ENCODE results near the gene MIPOL1.
A peak's percentile ranks its signal among the peaks of the same experiment; 100 is the strongest.

MIPOL1 gene

GRCh38 chr14:37237735-37238200 is 40.0 kb downstream of the MIPOL1 start:
- Histone ChIP-seq H2BK15ac (replicated peaks; ENCODE audit: low read depth) (no peak overlapping the region), H3K36me3 (ENCODE audit: control insufficient read depth, insufficient read depth, low read length) (no peaks in the 10 kb centered on the region), H3K4ac (ENCODE audit: low read depth, low read length) (no peak overlapping the region), H3K9ac (ENCODE audit: low read length) (no peak overlapping the region), H3K27ac (ENCODE audit: low read depth, low read length) (no peak overlapping the region), H3K23ac (ENCODE audit: low read length) (no peak overlapping the region), H4K5ac (ENCODE audit: low read length) (no peak overlapping the region), H3K79me2 (ENCODE audit: control insufficient read depth, insufficient read depth, low read length) (no peaks in the 10 kb centered on the region), H3K56ac (ENCODE audit: low read length) (no peak overlapping the region), H4K8ac (ENCODE audit: low read depth, low read length) (no peak overlapping the region), H3K4me3 (ENCODE audit: low read length) (no peak overlapping the region), H3K18ac (ENCODE audit: low read length) (no peak overlapping the region), H3K79me1 (ENCODE audit: low read length) (no peaks in the 10 kb centered on the region), H2AK5ac (ENCODE audit: low read length) (no peak overlapping the region), H3K4me2 (ENCODE audit: low read length) (no peak overlapping the region), H2BK5ac (ENCODE audit: low read length) (no peak overlapping the region), H3K4me1 (ENCODE audit: control insufficient read depth, low read depth, low read length) (no peaks in the 10 kb centered on the region), H3K27me3 (ENCODE audit: insufficient read depth, low read length, poor library complexity) (no peaks in the 10 kb centered on the region), H2BK120ac (ENCODE audit: low read depth, low read length) (no peak overlapping the region)
- DNase-seq = no peak
- WGBS (ENCODE audit: extremely low coverage, insufficient coverage, low lambda C conversion rate) = no CpG with 5 or more reads among the region's 5 CpGs

- DNase-seq = no peak
- Histone ChIP-seq H3K4ac (ENCODE audit: low read depth, low read length) (no peak overlapping the region), H3K79me1 (ENCODE audit: low read length) (no peaks in the 10 kb centered on the region), H2AK5ac (ENCODE audit: low read length) (no peak overlapping the region), H3K27me3 (ENCODE audit: insufficient read depth, low read length, poor library complexity) (no peaks in the 10 kb centered on the region), H3K79me2 (ENCODE audit: control insufficient read depth, insufficient read depth, low read length) (no peaks in the 10 kb centered on the region), H3K4me2 (ENCODE audit: low read length) (no peak overlapping the region), H3K56ac (ENCODE audit: low read length) (no peak overlapping the region), H3K27ac (ENCODE audit: low read depth, low read length) (no peak overlapping the region), H2BK120ac (ENCODE audit: low read depth, low read length) (no peak overlapping the region), H3K18ac (ENCODE audit: low read length) (no peak overlapping the region), H3K9ac (ENCODE audit: low read length) (no peak overlapping the region), H3K36me3 (ENCODE audit: control insufficient read depth, insufficient read depth, low read length) (no peaks in the 10 kb centered on the region), H4K5ac (ENCODE audit: low read length) (no peak overlapping the region), H3K4me1 (ENCODE audit: control insufficient read depth, low read depth, low read length) (no peaks in the 10 kb centered on the region), H2BK15ac (replicated peaks; ENCODE audit: low read depth) (no peak overlapping the region), H2BK5ac (ENCODE audit: low read length) (no peak overlapping the region), H3K23ac (ENCODE audit: low read length) (no peak overlapping the region), H4K8ac (ENCODE audit: low read depth, low read length) (no peak overlapping the region), H3K4me3 (ENCODE audit: low read length) (no peak overlapping the region)
- no CpG with 5 or more reads among the region's 4 CpGs for WGBS (ENCODE audit: extremely low coverage, insufficient coverage, low lambda C conversion rate)
Measured at GRCh38 chr14:37241198-37241597, 43.5 kb downstream of the MIPOL1 start.

- H3K4me1 ChIP-seq (ENCODE audit: control insufficient read depth, low read depth, low read length) = no peaks in the 10 kb centered on the region
- no peak overlapping the region for H2BK15ac ChIP-seq (replicated peaks; ENCODE audit: low read depth)
- H3K79me1 ChIP-seq (ENCODE audit: low read length) = no peaks in the 10 kb centered on the region
- no peak overlapping the region for H4K8ac ChIP-seq (ENCODE audit: low read depth, low read length)
- H3K36me3 ChIP-seq (ENCODE audit: control insufficient read depth, insufficient read depth, low read length) = no peaks in the 10 kb centered on the region
- no peak overlapping the region for H3K4me2 ChIP-seq (ENCODE audit: low read length)
- DNase-seq = peak; percentile 46
- no peak overlapping the region for H3K56ac ChIP-seq (ENCODE audit: low read length)
- H2BK120ac ChIP-seq (ENCODE audit: low read depth, low read length) = no peak overlapping the region
- H3K27me3 ChIP-seq (ENCODE audit: insufficient read depth, low read length, poor library complexity) = no peaks in the 10 kb centered on the region
- H3K27ac ChIP-seq (ENCODE audit: low read depth, low read length) = no peak overlapping the region
- no peak overlapping the region for H2AK5ac ChIP-seq (ENCODE audit: low read length)
- H2BK5ac ChIP-seq (ENCODE audit: low read length) = no peak overlapping the region
- H3K4ac ChIP-seq (ENCODE audit: low read depth, low read length) = no peak overlapping the region
- no peaks in the 10 kb centered on the region for H3K79me2 ChIP-seq (ENCODE audit: control insufficient read depth, insufficient read depth, low read length)
- no peak overlapping the region for H4K5ac ChIP-seq (ENCODE audit: low read length)
- H3K9ac ChIP-seq (ENCODE audit: low read length) = no peak overlapping the region
- no peak overlapping the region for H3K23ac ChIP-seq (ENCODE audit: low read length)
- H3K4me3 ChIP-seq (ENCODE audit: low read length) = no peak overlapping the region
- no peak overlapping the region for H3K18ac ChIP-seq (ENCODE audit: low read length)
Measured at GRCh38 chr14:37246427-37246829, 48.7 kb downstream of the MIPOL1 start.

GRCh38 chr14:37247791-37248461 is 50.2 kb downstream of the MIPOL1 start:
- Histone ChIP-seq H3K9ac (ENCODE audit: low read length) (no peak overlapping the region), H3K18ac (ENCODE audit: low read length) (no peak overlapping the region), H2BK5ac (ENCODE audit: low read length) (no peak overlapping the region), H4K8ac (ENCODE audit: low read depth, low read length) (no peak overlapping the region), H2BK15ac (replicated peaks; ENCODE audit: low read depth) (no peak overlapping the region), H3K4ac (ENCODE audit: low read depth, low read length) (no peak overlapping the region), H3K56ac (ENCODE audit: low read length) (no peak overlapping the region), H3K79me2 (ENCODE audit: control insufficient read depth, insufficient read depth, low read length) (no peaks in the 10 kb centered on the region), H3K4me1 (ENCODE audit: control insufficient read depth, low read depth, low read length) (no peaks in the 10 kb centered on the region), H2AK5ac (ENCODE audit: low read length) (no peak overlapping the region), H4K5ac (ENCODE audit: low read length) (no peak overlapping the region), H3K79me1 (ENCODE audit: low read length) (no peaks in the 10 kb centered on the region), H3K4me3 (ENCODE audit: low read length) (no peak overlapping the region), H2BK120ac (ENCODE audit: low read depth, low read length) (no peak overlapping the region), H3K27me3 (ENCODE audit: insufficient read depth, low read length, poor library complexity) (no peaks in the 10 kb centered on the region), H3K27ac (ENCODE audit: low read depth, low read length) (no peak overlapping the region), H3K36me3 (ENCODE audit: control insufficient read depth, insufficient read depth, low read length) (no peaks in the 10 kb centered on the region), H3K23ac (ENCODE audit: low read length) (no peak overlapping the region), H3K4me2 (ENCODE audit: low read length) (no peak overlapping the region)
- no peak for DNase-seq
- WGBS (ENCODE audit: extremely low coverage, insufficient coverage, low lambda C conversion rate) = no CpG with 5 or more reads among the region's 3 CpGs

GRCh38 chr14:37251775-37252174 is 54.0 kb downstream of the MIPOL1 start:
- Histone ChIP-seq H3K79me2 (ENCODE audit: control insufficient read depth, insufficient read depth, low read length) (no peaks in the 10 kb centered on the region), H2BK120ac (ENCODE audit: low read depth, low read length) (no peak overlapping the region), H3K4ac (ENCODE audit: low read depth, low read length) (no peak overlapping the region), H4K5ac (ENCODE audit: low read length) (no peak overlapping the region), H4K8ac (ENCODE audit: low read depth, low read length) (no peak overlapping the region), H2AK5ac (ENCODE audit: low read length) (no peak overlapping the region), H3K79me1 (ENCODE audit: low read length) (no peaks in the 10 kb centered on the region), H2BK15ac (replicated peaks; ENCODE audit: low read depth) (no peak overlapping the region), H3K27ac (ENCODE audit: low read depth, low read length) (no peak overlapping the region), H3K23ac (ENCODE audit: low read length) (no peak overlapping the region), H3K4me3 (ENCODE audit: low read length) (no peak overlapping the region), H3K36me3 (ENCODE audit: control insufficient read depth, insufficient read depth, low read length) (no peaks in the 10 kb centered on the region), H3K9ac (ENCODE audit: low read length) (no peak overlapping the region), H2BK5ac (ENCODE audit: low read length) (no peak overlapping the region), H3K27me3 (ENCODE audit: insufficient read depth, low read length, poor library complexity) (no peaks in the 10 kb centered on the region), H3K4me1 (ENCODE audit: control insufficient read depth, low read depth, low read length) (no peaks in the 10 kb centered on the region), H3K56ac (ENCODE audit: low read length) (no peak overlapping the region), H3K4me2 (ENCODE audit: low read length) (no peak overlapping the region), H3K18ac (ENCODE audit: low read length) (no peak overlapping the region)
- no peak for DNase-seq

DNA sequence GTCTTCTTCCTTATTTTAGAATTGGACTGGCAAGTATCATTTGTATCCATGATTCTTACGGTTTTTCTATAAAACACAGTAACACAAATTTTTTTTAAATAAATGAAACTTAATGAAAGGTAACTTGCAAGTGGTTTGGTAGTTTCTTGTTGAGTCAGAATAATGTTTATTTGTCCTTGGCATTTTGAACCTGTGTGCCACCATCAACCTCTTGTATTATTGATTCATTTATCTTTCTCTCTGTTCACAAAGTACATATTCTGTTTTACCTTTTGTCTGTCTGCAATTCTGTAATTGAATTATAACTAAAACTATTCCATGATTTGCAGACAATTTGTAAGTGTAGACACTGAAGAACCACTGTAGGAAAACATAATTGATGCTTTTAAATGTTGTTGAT is 54.7 kb downstream of the MIPOL1 start:
- Histone ChIP-seq H2BK15ac (replicated peaks; ENCODE audit: low read depth) (no peak overlapping the region), H3K79me2 (ENCODE audit: control insufficient read depth, insufficient read depth, low read length) (no peaks in the 10 kb centered on the region), H3K27ac (ENCODE audit: low read depth, low read length) (no peak overlapping the region), H3K36me3 (ENCODE audit: control insufficient read depth, insufficient read depth, low read length) (no peaks in the 10 kb centered on the region), H2BK5ac (ENCODE audit: low read length) (no peak overlapping the region), H3K79me1 (ENCODE audit: low read length) (no peaks in the 10 kb centered on the region), H3K4ac (ENCODE audit: low read depth, low read length) (no peak overlapping the region), H3K18ac (ENCODE audit: low read length) (no peak overlapping the region), H4K5ac (ENCODE audit: low read length) (no peak overlapping the region), H3K27me3 (ENCODE audit: insufficient read depth, low read length, poor library complexity) (no peaks in the 10 kb centered on the region), H4K8ac (ENCODE audit: low read depth, low read length) (no peak overlapping the region), H3K56ac (ENCODE audit: low read length) (no peak overlapping the region), H3K9ac (ENCODE audit: low read length) (no peak overlapping the region), H3K4me3 (ENCODE audit: low read length) (no peak overlapping the region), H3K23ac (ENCODE audit: low read length) (no peak overlapping the region), H2AK5ac (ENCODE audit: low read length) (no peak overlapping the region), H3K4me1 (ENCODE audit: control insufficient read depth, low read depth, low read length) (no peaks in the 10 kb centered on the region), H3K4me2 (ENCODE audit: low read length) (no peak overlapping the region), H2BK120ac (ENCODE audit: low read depth, low read length) (no peak overlapping the region)
- WGBS (ENCODE audit: extremely low coverage, insufficient coverage, low lambda C conversion rate) = no CpG with 5 or more reads among the region's 1 CpG
- no peak for DNase-seq

Measured in mesendoderm (in vitro differentiated cells).